HG03520 (cell line): ENCODE data around the gene CCR7.

Source experiments
- ATAC-seq: cut with Tn5 transposase; IDR thresholded peaks from one replicate; pipeline ENCODE4 v1.9.1; 2021; ENCODE audit warnings: mild to moderate bottlenecking, moderate library complexity; ENCODE audit not compliant: unreplicated experiment

Gene CCR7

DNA sequence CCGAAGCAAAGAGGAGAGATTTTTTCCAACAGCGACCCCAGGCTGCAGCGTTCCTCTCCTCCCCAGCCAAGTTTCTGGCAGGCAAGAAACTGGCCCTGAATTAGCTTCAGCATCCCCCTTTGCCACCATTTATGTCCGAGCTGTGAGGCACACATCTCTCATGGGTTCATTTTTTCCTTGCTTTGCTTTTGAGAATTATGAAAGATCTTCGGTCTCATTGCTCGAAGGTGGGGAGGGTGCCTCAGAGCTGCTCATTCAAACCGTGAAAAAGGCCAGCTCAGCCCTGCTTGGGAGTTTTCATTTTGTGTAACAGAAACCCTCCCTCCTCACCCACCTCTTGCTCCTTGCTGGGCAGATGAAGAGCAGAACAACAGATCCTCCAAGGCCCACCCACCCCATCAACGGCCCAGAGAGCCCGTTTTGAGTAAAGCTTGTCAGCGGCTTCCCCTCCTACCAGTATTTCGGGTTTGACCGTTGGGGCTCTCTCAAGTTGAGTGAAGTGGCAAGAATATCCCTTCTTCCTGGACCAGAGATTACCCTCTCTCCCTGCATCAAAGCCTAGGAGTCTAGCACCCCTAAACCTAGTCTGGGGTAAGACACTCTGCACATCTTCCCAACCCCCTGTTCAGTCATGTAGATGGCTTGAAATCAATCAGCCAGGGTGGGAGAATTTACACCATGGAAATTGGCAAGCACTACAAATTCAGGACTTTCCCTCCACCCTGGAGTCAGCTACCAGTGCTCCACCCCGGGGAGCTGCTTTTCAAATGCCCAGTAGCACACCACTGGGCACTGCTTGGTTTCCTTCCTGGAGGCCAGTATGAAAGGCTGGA lies 1.8 kb downstream of the CCR7 start:
- no peak for ATAC-seq

DNA sequence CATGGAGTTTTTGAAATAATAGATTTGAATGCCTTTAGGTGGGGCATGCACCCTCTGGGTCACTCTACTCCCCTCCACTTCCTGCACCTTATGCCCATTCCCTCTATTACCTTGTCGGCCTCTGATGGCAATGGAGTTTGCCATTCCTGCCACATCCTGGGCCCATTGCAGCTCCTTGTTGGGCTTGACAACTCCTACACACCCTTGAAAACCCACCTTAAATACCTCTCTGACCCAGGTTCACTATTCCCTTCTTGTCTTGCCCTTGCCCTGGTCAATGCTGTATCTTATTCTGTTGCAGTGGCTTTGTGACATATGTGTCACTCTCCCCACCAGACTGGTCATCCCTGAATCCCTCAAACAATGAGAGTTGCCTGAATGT lies 2.4 kb downstream of the CCR7 start:
- no peak for ATAC-seq

GRCh38 chr17:40561871-40562611 lies 3.2 kb downstream of the CCR7 start:
- ATAC-seq, result peak; percentile 40

- peak; percentile 12 for ATAC-seq
Observed at GRCh38 chr17:40561294-40561870, 3.9 kb downstream of the CCR7 start.

- peak; percentile 41 for ATAC-seq
Observed at GRCh38 chr17:40560592-40561293, 4.5 kb downstream of the CCR7 start.

- no peak for ATAC-seq
Observed at GRCh38 chr17:40559954-40560591, 5.2 kb downstream of the CCR7 start.

DNA sequence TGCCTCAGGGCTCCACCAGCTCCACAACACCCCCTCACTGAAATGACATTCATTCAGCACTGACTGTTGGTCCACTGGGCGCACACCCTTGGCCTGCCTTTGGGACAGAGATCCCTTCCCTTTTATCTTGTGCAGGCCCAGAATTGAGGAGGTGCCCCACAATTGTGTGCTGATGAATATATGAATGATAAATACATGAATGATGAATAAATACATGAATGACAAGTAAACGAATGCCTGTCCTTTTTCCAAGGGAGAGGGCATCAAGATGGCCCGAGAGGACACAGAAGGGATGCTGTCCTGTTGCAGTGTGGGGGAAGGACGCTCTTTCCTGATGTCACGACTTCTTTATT lies 5.7 kb downstream of the CCR7 start:
- ATAC-seq, result no peak

DNA sequence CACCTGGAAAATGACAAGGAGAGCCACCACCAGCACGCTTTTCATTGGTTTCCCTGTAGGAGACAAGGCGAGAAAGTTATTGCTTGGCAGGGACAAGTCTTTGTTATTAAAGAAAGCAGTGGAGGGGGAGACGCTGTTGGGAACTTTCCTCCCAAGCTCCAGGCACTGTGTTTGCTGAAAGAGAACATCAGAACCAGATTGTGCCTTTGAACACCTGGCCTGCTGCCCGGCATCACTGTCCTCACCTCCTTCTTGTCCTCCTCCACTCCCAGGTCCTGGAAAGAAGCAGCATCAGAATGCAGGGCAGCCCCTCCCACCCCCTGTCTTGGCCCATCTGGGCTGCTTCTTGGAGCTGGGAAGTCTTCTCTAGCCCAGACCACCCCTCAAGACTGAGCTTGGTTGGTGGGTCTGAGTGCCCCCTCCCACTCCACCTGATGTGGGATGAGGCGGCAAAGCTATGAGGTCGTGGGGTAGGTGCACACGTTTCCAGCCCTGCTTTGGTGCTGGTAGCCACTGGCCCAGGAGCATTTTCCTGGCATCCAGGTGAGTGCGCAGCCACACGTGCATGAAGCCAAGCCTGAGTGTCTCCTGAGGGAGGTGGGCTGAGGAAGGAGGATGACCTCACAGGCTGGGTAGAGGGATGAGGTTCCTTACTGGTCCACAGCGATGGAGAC lies 6.2 kb downstream of the CCR7 start:
- no peak for ATAC-seq

DNA sequence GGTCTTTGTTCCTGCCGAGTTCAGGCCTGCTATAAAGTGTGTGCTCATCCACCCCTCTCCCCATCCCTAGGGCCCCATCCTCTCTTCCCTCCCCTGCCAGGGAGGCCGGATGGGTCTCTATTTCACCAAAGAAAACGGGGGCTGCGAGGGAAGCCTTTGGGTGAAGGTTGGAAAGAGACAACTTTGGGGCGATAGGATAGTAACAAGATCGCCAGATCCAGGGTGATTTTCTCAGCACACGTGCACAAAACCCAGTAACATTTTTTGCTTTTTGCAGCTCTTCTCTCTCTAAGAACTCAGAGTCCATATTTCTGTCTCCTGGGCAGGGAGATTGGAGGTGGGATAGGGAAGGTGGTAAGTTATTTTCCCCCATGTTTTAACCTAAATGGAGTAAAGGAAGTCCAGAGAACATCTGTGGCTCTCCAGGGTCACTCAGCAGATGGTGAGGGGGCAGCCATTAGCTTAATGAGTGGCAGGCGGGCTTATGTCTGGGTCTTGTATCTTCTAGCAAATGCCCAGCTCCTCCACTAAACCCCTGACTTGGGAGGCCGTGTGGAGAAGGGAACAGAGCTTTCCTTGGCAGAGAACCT lies 6.9 kb downstream of the CCR7 start:
- ATAC-seq, result no peak

DNA sequence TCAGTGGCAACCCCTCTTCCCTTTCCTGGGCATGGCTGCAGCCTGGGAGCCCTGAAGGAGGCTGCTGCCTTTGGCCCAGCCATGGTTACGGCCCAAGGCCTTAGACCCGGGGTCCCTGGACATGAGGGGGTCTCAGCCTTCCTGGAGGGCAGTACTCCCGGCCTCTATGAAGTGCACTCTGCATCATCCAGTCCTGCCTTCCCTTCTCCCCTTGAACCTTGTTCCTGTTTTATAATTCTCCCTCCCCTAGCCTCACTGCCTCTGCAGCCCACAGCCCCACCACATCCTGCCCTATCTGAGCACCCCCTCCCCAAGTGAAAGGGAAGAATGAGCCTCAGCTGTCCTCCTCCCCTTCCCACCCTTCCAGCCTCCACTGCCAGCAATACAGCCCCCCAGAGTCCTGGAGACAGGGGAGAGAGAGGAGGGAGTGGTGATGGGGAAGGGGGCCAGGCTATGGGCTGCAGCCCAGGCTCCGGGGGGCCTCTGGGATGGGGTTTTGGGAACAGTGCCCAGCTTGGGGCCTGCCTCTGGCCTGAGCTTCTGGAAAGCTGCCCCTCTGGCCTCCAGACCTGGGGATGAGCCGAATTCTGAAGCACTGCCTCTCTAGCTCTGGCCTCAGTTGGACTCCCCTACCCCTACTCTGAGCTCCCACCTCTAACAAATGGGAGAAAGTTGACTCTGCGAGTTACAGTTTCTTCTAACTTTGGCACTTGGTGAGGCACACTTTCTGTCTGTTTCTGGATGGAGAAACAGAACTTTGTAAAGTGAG lies 7.6 kb downstream of the CCR7 start:
- no peak for ATAC-seq

- no peak for ATAC-seq
Observed at GRCh38 chr17:40556884-40557414, 8.3 kb downstream of the CCR7 start.

- no peak for ATAC-seq
Observed at GRCh38 chr17:40556198-40556661, 9.0 kb downstream of the CCR7 start.

DNA sequence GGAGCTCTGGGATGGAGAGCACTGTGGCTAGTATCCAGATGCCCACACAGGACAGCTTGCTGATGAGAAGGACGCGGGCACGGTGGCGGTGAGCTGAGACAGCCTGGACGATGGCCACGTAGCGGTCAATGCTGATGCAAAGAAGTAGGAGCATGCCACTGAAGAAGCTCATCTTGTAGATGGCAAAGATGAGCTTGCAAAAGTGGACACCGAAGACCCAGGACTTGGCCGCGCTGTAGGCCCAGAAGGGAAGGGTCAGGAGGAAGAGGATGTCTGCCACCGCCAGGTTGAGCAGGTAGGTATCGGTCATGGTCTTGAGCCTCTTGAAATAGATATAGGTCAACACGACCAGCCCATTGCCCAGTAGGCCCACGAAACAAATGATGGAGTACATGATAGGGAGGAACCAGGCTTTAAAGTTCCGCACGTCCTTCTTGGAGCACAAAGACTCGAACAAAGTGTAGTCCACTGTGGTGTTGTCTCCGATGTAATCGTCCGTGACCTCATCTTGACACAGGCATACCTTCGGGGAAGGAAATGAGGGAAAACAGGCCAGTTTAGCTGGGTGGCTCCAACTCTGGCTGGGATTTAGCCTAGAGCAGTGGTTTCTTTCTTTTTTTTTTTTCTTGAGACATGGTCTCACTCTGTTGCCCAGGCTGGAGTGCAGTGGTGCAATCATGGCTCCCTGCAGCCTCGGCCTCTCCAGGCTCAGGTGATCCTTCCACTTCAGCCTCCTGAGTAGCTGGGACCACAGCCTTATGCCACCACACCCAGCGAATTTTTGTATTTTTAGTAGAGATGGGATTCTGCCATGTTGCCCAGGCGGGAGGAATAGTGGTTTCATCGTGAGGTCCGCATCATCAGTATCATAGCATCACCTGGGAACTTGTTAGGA lies 9.7 kb downstream of the CCR7 start:
- ATAC-seq, result no peak

- ATAC-seq, result no peak
Observed at GRCh38 chr17:40554646-40555295, 10.5 kb downstream of the CCR7 start.

DNA sequence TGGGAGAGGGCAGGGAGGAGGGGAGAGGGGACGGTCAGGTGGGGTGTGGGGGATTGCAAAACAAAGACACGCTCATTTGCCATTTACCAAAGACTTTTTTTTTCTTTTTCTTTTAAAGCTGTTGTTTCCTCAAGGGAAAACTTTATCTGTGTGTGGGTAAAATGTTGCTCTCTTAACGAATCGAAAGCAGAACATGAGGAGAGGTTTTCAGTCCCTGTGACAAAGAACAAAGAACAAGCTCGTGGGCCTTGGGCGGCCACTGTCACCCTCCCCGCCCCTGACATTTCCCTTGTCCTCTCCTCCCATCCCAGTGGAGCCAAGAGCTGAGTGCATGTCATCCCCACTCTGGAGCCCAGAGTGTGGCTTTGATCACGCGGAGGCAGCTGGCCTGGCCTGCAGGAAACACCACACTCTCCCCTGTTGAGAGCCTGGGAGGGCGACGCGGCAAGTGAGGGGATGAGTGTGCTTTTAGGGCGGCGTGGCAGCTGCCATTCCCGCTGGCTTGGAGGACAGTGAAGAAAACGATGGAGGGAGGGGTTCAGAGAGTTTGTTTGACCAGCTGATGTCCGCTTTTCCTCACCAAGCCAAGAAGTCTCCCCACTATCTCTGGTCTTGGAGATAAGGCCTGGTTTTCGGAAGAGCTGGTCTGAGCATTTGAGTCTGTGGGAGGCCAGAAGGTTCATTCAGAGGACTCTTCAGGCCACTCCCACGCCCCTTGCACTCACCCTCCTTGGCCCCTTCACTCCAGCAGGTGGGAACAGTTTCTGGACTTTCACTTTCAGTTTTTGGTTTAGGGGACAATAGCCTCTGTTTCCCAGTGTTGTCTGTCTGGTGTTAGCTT lies 11.4 kb downstream of the CCR7 start:
- no peak for ATAC-seq
